OCI-LY3 (cell line): ENCODE results near the gene FMN1.

Source experiments
- CTCF ChIP-seq: fragments of 200-600, 300-600 bp; sonication (generic); IDR thresholded peaks from 2 replicates; pipeline ENCODE4 v1.5.1; 2014; ENCODE audit warnings: antibody characterized with exemption, low read length, low read depth
- EZH2phosphoT487 ChIP-seq: fragments of 200-600 bp; shearing (Covaris generic); IDR thresholded peaks from 2 replicates; pipeline ENCODE4 v1.6.1; 2018; ENCODE audit warnings: antibody characterized with exemption, mixed run types, low read depth

- TF ChIP-seq CTCF: peak; percentile 18
- no peak for TF ChIP-seq EZH2phosphoT487
Measured at GRCh38 chr15:32881528-32881927, 313.0 kb downstream of the FMN1 start.
